WTC11 (cell line): ENCODE data around the gene TRPV6. TPM values are rescaled to one million over a fixed set of nuclear protein-coding genes. Genes with fewer than 3 reads are reported as not detected.

Experiments used
- ATAC-seq: fragments of 200-7000 bp; cut with Tn5 transposase; 2 replicates; pipeline ENCODE4 v1.10.0; 2021; ENCODE audit warnings: mild to moderate bottlenecking, moderate library complexity
- CTCF ChIA-PET: fragments of 300-600 bp; sonication (Branson Sonifier 250); formaldehyde crosslinking; loops from one replicate; lab custom pipeline; 2021; ENCODE audit warnings: antibody characterized with exemption; lab: Charles Lee
- POLR2A ChIA-PET: fragments of 350-600 bp; sonication (Branson Sonifier 250); formaldehyde crosslinking; loops from one replicate; lab custom pipeline; 2021; ENCODE audit warnings: antibody characterized with exemption; lab: Charles Lee
- DNase-seq: peaks from one replicate; pipeline ENCODE4 v3.0.0; 2021; ENCODE audit warnings: low spot score
- H3K27ac Mint-ChIP-seq: 2 replicates; pipeline ENCODE4 v1.8.0; 2021; ENCODE audit warnings: mixed read lengths
- H3K27me3 Mint-ChIP-seq: 2 replicates; pipeline ENCODE4 v1.8.0; 2021; ENCODE audit warnings: low read depth, mild to moderate bottlenecking, moderate library complexity, mixed read lengths
- H3K36me3 Mint-ChIP-seq: 2 replicates; pipeline ENCODE4 v1.8.0; 2021; ENCODE audit warnings: mixed read lengths
- H3K4me1 Mint-ChIP-seq: 2 replicates; pipeline ENCODE4 v1.8.0; 2022; ENCODE audit warnings: mixed read lengths
- H3K4me3 Mint-ChIP-seq: 2 replicates; pipeline ENCODE4 v1.8.0; 2021; ENCODE audit warnings: mild to moderate bottlenecking, moderate library complexity, mixed read lengths
- H3K9me3 Mint-ChIP-seq: 2 replicates; pipeline ENCODE4 v1.8.0; 2021; ENCODE audit warnings: mixed read lengths
- AR ChIP-seq: fragments of 250-450 bp; sonication (Bioruptor Pico); IDR thresholded peaks from 2 replicates; pipeline ENCODE4 v1.9.0; 2021; ENCODE audit warnings: mild to moderate bottlenecking
- ATF1 ChIP-seq: sonication (generic); formaldehyde crosslinking; IDR thresholded peaks from 2 replicates; pipeline ENCODE4 v1.8.1; 2023; ENCODE audit warnings: mild to moderate bottlenecking, moderate library complexity, missing genetic modification reagents
- ATF3 ChIP-seq: sonication (generic); formaldehyde crosslinking; conservative IDR thresholded peaks from 2 replicates; pipeline ENCODE4 v1.8.1; 2022; ENCODE audit warnings: mild to moderate bottlenecking, missing genetic modification reagents
- CREM ChIP-seq: sonication (generic); formaldehyde crosslinking; IDR thresholded peaks from 2 replicates; pipeline ENCODE4 v1.8.1; 2022; ENCODE audit warnings: mild to moderate bottlenecking, missing genetic modification reagents, moderate library complexity
- FOXP1 ChIP-seq: sonication (generic); formaldehyde crosslinking; IDR thresholded peaks from 2 replicates; pipeline ENCODE4 v1.8.0; 2022; ENCODE audit warnings: missing genetic modification reagents, mild to moderate bottlenecking, moderate library complexity, borderline replicate concordance
- RELA ChIP-seq: sonication (generic); formaldehyde crosslinking; IDR thresholded peaks from 2 replicates; pipeline ENCODE4 v1.8.1; 2022; ENCODE audit warnings: missing genetic modification reagents, mild to moderate bottlenecking, borderline replicate concordance
- total RNA-seq: library from RNA; stranded (reverse); gene quantifications from 3 replicates; pipeline ENCODE4 v1.2.3, GENCODE V29; 2021
- TF ChIP-seq, protein P1 (sequence below): sonication (generic); formaldehyde crosslinking; conservative IDR thresholded peaks from 2 replicates; pipeline ENCODE4 v1.8.1; 2023; ENCODE audit warnings: mild to moderate bottlenecking, low read depth, missing genetic modification reagents, moderate library complexity
- TF ChIP-seq, protein P2 (sequence below): sonication (generic); formaldehyde crosslinking; IDR thresholded peaks from 2 replicates; pipeline ENCODE4 v1.8.0; 2022; ENCODE audit warnings: mild to moderate bottlenecking, missing genetic modification reagents
- TF ChIP-seq, protein P3 (sequence below): sonication (generic); formaldehyde crosslinking; IDR thresholded peaks from 2 replicates; pipeline ENCODE4 v1.8.0; 2022; ENCODE audit warnings: missing genetic modification reagents
- TF ChIP-seq, protein P4 (sequence below): sonication (generic); formaldehyde crosslinking; IDR thresholded peaks from 2 replicates; pipeline ENCODE4 v1.8.0; 2023; ENCODE audit warnings: missing genetic modification reagents, mild to moderate bottlenecking, borderline replicate concordance
- TF ChIP-seq, protein P5 (sequence below): sonication (generic); formaldehyde crosslinking; IDR thresholded peaks from 2 replicates; pipeline ENCODE4 v1.8.1; 2022; ENCODE audit warnings: missing genetic modification reagents, borderline replicate concordance

Gene TRPV6
- total RNA-seq, 1 experiment from 2014 or later, result 0.63 TPM

- H3K27ac Mint-ChIP-seq, result no peak overlapping the region
- H3K27me3 Mint-ChIP-seq, result no peaks in the 10 kb centered on the region; the same call in 1 of the 2 replicates
- ChIA-PET POLR2A (no interaction called here), CTCF (no interaction called here)
- H3K4me3 Mint-ChIP-seq, result no peak overlapping the region
- DNase-seq (no peak), ATAC-seq (no peak)
- peaks cover 3% of the 10 kb centered on the region for H3K4me1 Mint-ChIP-seq
- no peaks in the 10 kb centered on the region for H3K36me3 Mint-ChIP-seq
- TF ChIP-seq, protein P1, sequence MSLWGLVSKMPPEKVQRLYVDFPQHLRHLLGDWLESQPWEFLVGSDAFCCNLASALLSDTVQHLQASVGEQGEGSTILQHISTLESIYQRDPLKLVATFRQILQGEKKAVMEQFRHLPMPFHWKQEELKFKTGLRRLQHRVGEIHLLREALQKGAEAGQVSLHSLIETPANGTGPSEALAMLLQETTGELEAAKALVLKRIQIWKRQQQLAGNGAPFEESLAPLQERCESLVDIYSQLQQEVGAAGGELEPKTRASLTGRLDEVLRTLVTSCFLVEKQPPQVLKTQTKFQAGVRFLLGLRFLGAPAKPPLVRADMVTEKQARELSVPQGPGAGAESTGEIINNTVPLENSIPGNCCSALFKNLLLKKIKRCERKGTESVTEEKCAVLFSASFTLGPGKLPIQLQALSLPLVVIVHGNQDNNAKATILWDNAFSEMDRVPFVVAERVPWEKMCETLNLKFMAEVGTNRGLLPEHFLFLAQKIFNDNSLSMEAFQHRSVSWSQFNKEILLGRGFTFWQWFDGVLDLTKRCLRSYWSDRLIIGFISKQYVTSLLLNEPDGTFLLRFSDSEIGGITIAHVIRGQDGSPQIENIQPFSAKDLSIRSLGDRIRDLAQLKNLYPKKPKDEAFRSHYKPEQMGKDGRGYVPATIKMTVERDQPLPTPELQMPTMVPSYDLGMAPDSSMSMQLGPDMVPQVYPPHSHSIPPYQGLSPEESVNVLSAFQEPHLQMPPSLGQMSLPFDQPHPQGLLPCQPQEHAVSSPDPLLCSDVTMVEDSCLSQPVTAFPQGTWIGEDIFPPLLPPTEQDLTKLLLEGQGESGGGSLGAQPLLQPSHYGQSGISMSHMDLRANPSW, result no peak
- TF ChIP-seq CREM (CRISPR knock-in tag), result no peak
- TF ChIP-seq, protein P2, sequence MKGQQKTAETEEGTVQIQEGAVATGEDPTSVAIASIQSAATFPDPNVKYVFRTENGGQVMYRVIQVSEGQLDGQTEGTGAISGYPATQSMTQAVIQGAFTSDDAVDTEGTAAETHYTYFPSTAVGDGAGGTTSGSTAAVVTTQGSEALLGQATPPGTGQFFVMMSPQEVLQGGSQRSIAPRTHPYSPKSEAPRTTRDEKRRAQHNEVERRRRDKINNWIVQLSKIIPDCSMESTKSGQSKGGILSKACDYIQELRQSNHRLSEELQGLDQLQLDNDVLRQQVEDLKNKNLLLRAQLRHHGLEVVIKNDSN (CRISPR knock-in tag), result no peak
- TF ChIP-seq FOXP1 (CRISPR knock-in tag), result no peak
- TF ChIP-seq ATF1 (CRISPR knock-in tag), result no peak
- TF ChIP-seq, protein P3, sequence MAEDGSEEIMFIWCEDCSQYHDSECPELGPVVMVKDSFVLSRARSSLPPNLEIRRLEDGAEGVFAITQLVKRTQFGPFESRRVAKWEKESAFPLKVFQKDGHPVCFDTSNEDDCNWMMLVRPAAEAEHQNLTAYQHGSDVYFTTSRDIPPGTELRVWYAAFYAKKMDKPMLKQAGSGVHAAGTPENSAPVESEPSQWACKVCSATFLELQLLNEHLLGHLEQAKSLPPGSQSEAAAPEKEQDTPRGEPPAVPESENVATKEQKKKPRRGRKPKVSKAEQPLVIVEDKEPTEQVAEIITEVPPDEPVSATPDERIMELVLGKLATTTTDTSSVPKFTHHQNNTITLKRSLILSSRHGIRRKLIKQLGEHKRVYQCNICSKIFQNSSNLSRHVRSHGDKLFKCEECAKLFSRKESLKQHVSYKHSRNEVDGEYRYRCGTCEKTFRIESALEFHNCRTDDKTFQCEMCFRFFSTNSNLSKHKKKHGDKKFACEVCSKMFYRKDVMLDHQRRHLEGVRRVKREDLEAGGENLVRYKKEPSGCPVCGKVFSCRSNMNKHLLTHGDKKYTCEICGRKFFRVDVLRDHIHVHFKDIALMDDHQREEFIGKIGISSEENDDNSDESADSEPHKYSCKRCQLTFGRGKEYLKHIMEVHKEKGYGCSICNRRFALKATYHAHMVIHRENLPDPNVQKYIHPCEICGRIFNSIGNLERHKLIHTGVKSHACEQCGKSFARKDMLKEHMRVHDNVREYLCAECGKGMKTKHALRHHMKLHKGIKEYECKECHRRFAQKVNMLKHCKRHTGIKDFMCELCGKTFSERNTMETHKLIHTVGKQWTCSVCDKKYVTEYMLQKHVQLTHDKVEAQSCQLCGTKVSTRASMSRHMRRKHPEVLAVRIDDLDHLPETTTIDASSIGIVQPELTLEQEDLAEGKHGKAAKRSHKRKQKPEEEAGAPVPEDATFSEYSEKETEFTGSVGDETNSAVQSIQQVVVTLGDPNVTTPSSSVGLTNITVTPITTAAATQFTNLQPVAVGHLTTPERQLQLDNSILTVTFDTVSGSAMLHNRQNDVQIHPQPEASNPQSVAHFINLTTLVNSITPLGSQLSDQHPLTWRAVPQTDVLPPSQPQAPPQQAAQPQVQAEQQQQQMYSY, result no peak
- no peak for TF ChIP-seq RELA (CRISPR knock-in tag)
- TF ChIP-seq, protein P4, sequence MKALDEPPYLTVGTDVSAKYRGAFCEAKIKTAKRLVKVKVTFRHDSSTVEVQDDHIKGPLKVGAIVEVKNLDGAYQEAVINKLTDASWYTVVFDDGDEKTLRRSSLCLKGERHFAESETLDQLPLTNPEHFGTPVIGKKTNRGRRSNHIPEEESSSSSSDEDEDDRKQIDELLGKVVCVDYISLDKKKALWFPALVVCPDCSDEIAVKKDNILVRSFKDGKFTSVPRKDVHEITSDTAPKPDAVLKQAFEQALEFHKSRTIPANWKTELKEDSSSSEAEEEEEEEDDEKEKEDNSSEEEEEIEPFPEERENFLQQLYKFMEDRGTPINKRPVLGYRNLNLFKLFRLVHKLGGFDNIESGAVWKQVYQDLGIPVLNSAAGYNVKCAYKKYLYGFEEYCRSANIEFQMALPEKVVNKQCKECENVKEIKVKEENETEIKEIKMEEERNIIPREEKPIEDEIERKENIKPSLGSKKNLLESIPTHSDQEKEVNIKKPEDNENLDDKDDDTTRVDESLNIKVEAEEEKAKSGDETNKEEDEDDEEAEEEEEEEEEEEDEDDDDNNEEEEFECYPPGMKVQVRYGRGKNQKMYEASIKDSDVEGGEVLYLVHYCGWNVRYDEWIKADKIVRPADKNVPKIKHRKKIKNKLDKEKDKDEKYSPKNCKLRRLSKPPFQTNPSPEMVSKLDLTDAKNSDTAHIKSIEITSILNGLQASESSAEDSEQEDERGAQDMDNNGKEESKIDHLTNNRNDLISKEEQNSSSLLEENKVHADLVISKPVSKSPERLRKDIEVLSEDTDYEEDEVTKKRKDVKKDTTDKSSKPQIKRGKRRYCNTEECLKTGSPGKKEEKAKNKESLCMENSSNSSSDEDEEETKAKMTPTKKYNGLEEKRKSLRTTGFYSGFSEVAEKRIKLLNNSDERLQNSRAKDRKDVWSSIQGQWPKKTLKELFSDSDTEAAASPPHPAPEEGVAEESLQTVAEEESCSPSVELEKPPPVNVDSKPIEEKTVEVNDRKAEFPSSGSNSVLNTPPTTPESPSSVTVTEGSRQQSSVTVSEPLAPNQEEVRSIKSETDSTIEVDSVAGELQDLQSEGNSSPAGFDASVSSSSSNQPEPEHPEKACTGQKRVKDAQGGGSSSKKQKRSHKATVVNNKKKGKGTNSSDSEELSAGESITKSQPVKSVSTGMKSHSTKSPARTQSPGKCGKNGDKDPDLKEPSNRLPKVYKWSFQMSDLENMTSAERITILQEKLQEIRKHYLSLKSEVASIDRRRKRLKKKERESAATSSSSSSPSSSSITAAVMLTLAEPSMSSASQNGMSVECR (CRISPR knock-in tag), result no peak
- H3K9me3 Mint-ChIP-seq, result peaks cover 7% of the 10 kb centered on the region
These were observed 5.4 kb upstream of the TRPV6 start for GRCh38 chr7:142890874-142891485.

DNA sequence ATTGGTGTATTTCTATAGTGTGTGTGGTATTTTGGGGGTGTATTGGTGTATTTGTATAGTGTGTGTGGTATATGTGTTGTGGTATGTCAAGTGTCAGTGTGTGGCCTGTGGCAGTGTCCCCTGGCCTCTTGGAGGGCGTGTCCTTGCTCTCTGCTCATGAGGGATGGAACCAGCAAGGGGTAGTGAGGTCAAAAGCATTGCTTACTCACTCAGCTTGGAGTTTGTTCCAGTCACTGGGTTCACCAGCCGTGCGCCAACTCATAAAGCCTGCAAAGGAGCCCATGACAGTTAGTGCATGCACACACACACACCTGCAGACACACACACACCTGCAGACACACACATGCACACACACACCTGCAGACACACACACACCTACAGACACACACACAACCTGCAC is 4.3 kb upstream of the TRPV6 start:
- Mint-ChIP-seq H3K36me3 (no peaks in the 10 kb centered on the region), H3K9me3 (peaks cover 7% of the 10 kb centered on the region), H3K4me1 (peaks cover 8% of the 10 kb centered on the region), H3K4me3 (no peak overlapping the region), H3K27me3 (no peaks in the 10 kb centered on the region; the same call in 1 of the 2 replicates), H3K27ac (no peak overlapping the region)
- ATAC-seq, result no peak
- ChIA-PET POLR2A (no interaction called here), CTCF (no interaction called here)
- no peak for DNase-seq
- TF ChIP-seq, protein P5, sequence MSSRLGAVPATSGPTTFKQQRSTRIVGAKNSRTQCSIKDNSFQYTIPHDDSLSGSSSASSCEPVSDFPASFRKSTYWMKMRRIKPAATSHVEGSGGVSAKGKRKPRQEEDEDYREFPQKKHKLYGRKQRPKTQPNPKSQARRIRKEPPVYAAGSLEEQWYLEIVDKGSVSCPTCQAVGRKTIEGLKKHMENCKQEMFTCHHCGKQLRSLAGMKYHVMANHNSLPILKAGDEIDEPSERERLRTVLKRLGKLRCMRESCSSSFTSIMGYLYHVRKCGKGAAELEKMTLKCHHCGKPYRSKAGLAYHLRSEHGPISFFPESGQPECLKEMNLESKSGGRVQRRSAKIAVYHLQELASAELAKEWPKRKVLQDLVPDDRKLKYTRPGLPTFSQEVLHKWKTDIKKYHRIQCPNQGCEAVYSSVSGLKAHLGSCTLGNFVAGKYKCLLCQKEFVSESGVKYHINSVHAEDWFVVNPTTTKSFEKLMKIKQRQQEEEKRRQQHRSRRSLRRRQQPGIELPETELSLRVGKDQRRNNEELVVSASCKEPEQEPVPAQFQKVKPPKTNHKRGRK (CRISPR knock-in tag), result no peak
- no peak for TF ChIP-seq AR (CRISPR knock-in tag)
- no peak for TF ChIP-seq ATF3 (CRISPR knock-in tag)
- TF ChIP-seq, protein P1, result no peak
